OCI-LY1 (cell line): ENCODE results near the gene TFPI.

Source experiments
- H2AFZ ChIP-seq: fragments of 200-600 bp; sonication (generic), shearing (Covaris generic); 2 replicates; pipeline ENCODE4 v1.6.0; 2014; ENCODE audit warnings: antibody characterized with exemption, mild to moderate bottlenecking, low read length
- H3F3A ChIP-seq: fragments of 200-600 bp; sonication (generic), shearing (Covaris generic); 2 replicates; pipeline ENCODE4 v1.6.0; 2014; ENCODE audit warnings: mild to moderate bottlenecking, antibody characterized with exemption, low read length, moderate library complexity; ENCODE audit not compliant: insufficient read depth
- H3K27ac ChIP-seq: fragments of 200-600 bp; sonication (generic); 2 replicates; pipeline ENCODE4 v1.5.1; 2014; ENCODE audit warnings: low read length, mixed run types, mild to moderate bottlenecking, low read depth; ENCODE audit not compliant: poor library complexity, severe bottlenecking
- H3K27me3 ChIP-seq: fragments of 200-600 bp; sonication (generic); 2 replicates; pipeline ENCODE4 v1.6.0; 2014; ENCODE audit warnings: antibody characterized with exemption, mild to moderate bottlenecking, low read length, moderate library complexity; ENCODE audit not compliant: insufficient read depth
- H3K36me3 ChIP-seq: fragments of 200-600 bp; sonication (generic); 2 replicates; pipeline ENCODE4 v1.6.1; 2014; ENCODE audit warnings: mild to moderate bottlenecking, antibody characterized with exemption, low read length, moderate library complexity, mixed read lengths; ENCODE audit not compliant: insufficient read depth
- H3K4me1 ChIP-seq: fragments of 200-600 bp; sonication (generic); 2 replicates; pipeline ENCODE4 v1.5.1; 2014; ENCODE audit warnings: mild to moderate bottlenecking, low read length, moderate library complexity; ENCODE audit not compliant: insufficient read depth, severe bottlenecking
- H3K4me2 ChIP-seq: fragments of 200-600 bp; sonication (generic), shearing (Covaris generic); 2 replicates; pipeline ENCODE4 v1.6.1; 2014; ENCODE audit warnings: low read length
- H3K4me3 ChIP-seq: fragments of 200-600 bp; sonication (generic); 2 replicates; pipeline ENCODE4 v1.5.1; 2014; ENCODE audit warnings: low read length, low read depth, mild to moderate bottlenecking, mixed read lengths; ENCODE audit not compliant: poor library complexity, severe bottlenecking
- H3K79me2 ChIP-seq: fragments of 200-600 bp; shearing (Covaris generic); 2 replicates; pipeline ENCODE4 v1.6.1; 2016; ENCODE audit warnings: mixed run types, low read length, mixed read lengths; ENCODE audit not compliant: insufficient read depth
- H3K9ac ChIP-seq: fragments of 200-600 bp; sonication (generic), shearing (Covaris generic); 2 replicates; pipeline ENCODE4 v1.6.1; 2014; ENCODE audit warnings: mild to moderate bottlenecking, low read length, mixed read lengths
- H3K9me2 ChIP-seq: fragments of 200-600 bp; sonication (generic), shearing (Covaris generic); 2 replicates; pipeline ENCODE4 v1.6.1; 2014; ENCODE audit warnings: low read depth, mild to moderate bottlenecking, low read length, mixed read lengths
- H3K9me3 ChIP-seq: fragments of 200-600 bp; shearing (Covaris generic); 2 replicates; pipeline ENCODE4 v1.6.1; 2014; ENCODE audit warnings: low read length, mixed read lengths
- H4K20me1 ChIP-seq: fragments of 200-600 bp; sonication (generic), shearing (Covaris generic); 2 replicates; pipeline ENCODE4 v1.6.0; 2016; ENCODE audit warnings: mild to moderate bottlenecking, low read length; ENCODE audit not compliant: insufficient read depth
- CTCF ChIP-seq: fragments of 200-600 bp; sonication (generic), shearing (Covaris generic); IDR thresholded peaks from 2 replicates; pipeline ENCODE4 v1.5.1; 2017; ENCODE audit warnings: mild to moderate bottlenecking, antibody characterized with exemption, low read length, moderate library complexity, mixed read lengths
- EZH2 ChIP-seq: fragments of 200-600 bp; sonication (generic), shearing (Covaris generic); IDR thresholded peaks from 2 replicates; pipeline ENCODE4 v1.8.0; 2017; ENCODE audit warnings: borderline replicate concordance, mixed run types, mild to moderate bottlenecking, antibody characterized with exemption, low read length, moderate library complexity, mixed read lengths

The TFPI gene

GRCh38 chr2:187442378-187442777 lies 111.9 kb downstream of the TFPI start:
- TF ChIP-seq CTCF, result no peak; the same call in 1 of the 2 replicates
- no peak for TF ChIP-seq EZH2
- Histone ChIP-seq H2AFZ (no peak overlapping the region), H3K4me2 (no peak overlapping the region)

GRCh38 chr2:187440101-187440675 lies 114.0 kb downstream of the TFPI start:
- Histone ChIP-seq H3K9me3 (no peaks in the 10 kb centered on the region), H3K4me2 (no peak overlapping the region), H3K27me3 (no peaks in the 10 kb centered on the region), H3K27ac (no peak overlapping the region), H3K4me1 (no peaks in the 10 kb centered on the region), H3F3A (no peaks in the 10 kb centered on the region), H2AFZ (no peak overlapping the region), H4K20me1 (no peaks in the 10 kb centered on the region), H3K36me3 (no peaks in the 10 kb centered on the region), H3K4me3 (no peak overlapping the region), H3K79me2 (no peaks in the 10 kb centered on the region), H3K9me2 (no peaks in the 10 kb centered on the region), H3K9ac (no peak overlapping the region)
- no peak for TF ChIP-seq CTCF
- no peak for TF ChIP-seq EZH2

More at GRCh38 chr2:187442378-187442777, 111.9 kb downstream of the TFPI start:
- Histone ChIP-seq H4K20me1 (no peaks in the 10 kb centered on the region), H3F3A (no peaks in the 10 kb centered on the region), H3K27me3 (no peaks in the 10 kb centered on the region), H3K9ac (no peak overlapping the region), H3K79me2 (no peaks in the 10 kb centered on the region), H3K9me3 (no peaks in the 10 kb centered on the region), H3K27ac (no peak overlapping the region), H3K4me3 (no peak overlapping the region), H3K9me2 (no peaks in the 10 kb centered on the region), H3K36me3 (no peaks in the 10 kb centered on the region), H3K4me1 (no peaks in the 10 kb centered on the region)

GRCh38 chr2:187438455-187438854 lies 115.8 kb downstream of the TFPI start:
- H3K9me3 ChIP-seq, result no peaks in the 10 kb centered on the region
- no peak overlapping the region for H3K27ac ChIP-seq
- no peaks in the 10 kb centered on the region for H3K9me2 ChIP-seq
- no peak overlapping the region for H3K4me3 ChIP-seq
- no peak overlapping the region for H3K4me2 ChIP-seq
- no peak overlapping the region for H3K9ac ChIP-seq
- no peaks in the 10 kb centered on the region for H3F3A ChIP-seq
- no peaks in the 10 kb centered on the region for H3K79me2 ChIP-seq
- TF ChIP-seq CTCF, result no peak
- TF ChIP-seq EZH2, result no peak
- H3K4me1 ChIP-seq, result no peaks in the 10 kb centered on the region
- no peak overlapping the region for H2AFZ ChIP-seq
- no peaks in the 10 kb centered on the region for H3K36me3 ChIP-seq
- H4K20me1 ChIP-seq, result no peaks in the 10 kb centered on the region
- H3K27me3 ChIP-seq, result no peaks in the 10 kb centered on the region
